Thoracic aorta (tissue), 2 donors: Measurements from ENCODE around the gene GRIK4. TPM values are rescaled to one million over a fixed set of nuclear protein-coding genes. Genes with fewer than 3 reads are reported as not detected.

ENCODE experiments used
- ATAC-seq: fragments of 150-250 bp; one replicate; pipeline ENCODE4 v1.8.0; 2017; ENCODE audit warnings: low read depth; ENCODE audit not compliant: insufficient number of reproducible peaks, low FRiP score
- DNase-seq: peaks from one replicate; pipeline ENCODE4 v3.0.0-alpha.2; 2020; ENCODE audit warnings: low spot score
- H3K27ac ChIP-seq, 2 donors: fragments of 200-600 bp; sonication (generic); 1 replicate in 1 of 2; 2 replicates in 1 of 2; pipeline ENCODE4 v1.5.1; 2016; ENCODE audit warnings: mild to moderate bottlenecking in 2 of 2, moderate library complexity in 2 of 2
- H3K27me3 ChIP-seq: fragments of 200-600 bp; sonication (generic); replicated peaks from 2 replicates; pipeline ENCODE4 v1.6.0; 2016; ENCODE audit warnings: mild to moderate bottlenecking; ENCODE audit not compliant: insufficient read depth
- H3K36me3 ChIP-seq: fragments of 200-600 bp; sonication (generic); one replicate; pipeline ENCODE4 v1.5.1; 2016
- H3K4me1 ChIP-seq, 2 donors: fragments of 200-600 bp; sonication (generic); 1 replicate in 1 of 2; 2 replicates in 1 of 2; pipeline versions ENCODE4 v1.5.1 to v1.6.0; 2016; ENCODE audit warnings: low read depth in 2 of 2, mild to moderate bottlenecking in 1 of 2; ENCODE audit not compliant: control insufficient read depth in 1 of 2
- H3K4me3 ChIP-seq: fragments of 200-600 bp; sonication (generic); 2 replicates; pipeline ENCODE4 v1.5.1; 2016; ENCODE audit warnings: mild to moderate bottlenecking
- H3K9me3 ChIP-seq: fragments of 200-600 bp; sonication (generic); 2 replicates; pipeline ENCODE4 v1.5.1; 2016
- CTCF ChIP-seq: fragments of 200-600 bp; sonication (generic); IDR thresholded peaks from one replicate; pipeline ENCODE4 v1.5.1; 2019; ENCODE audit warnings: antibody characterized with exemption
- total RNA-seq, 2 donors: library from RNA; depleted of rRNA; stranded (reverse); fragments of >200 nt; gene quantifications; one replicate each; pipeline versions ENCODE4 v1.1.0 to v1.2.3, GENCODE V29; 2016

Gene GRIK4
- total RNA-seq, 2 donors from 2014 or later: not detected

GRCh38 chr11:120771551-120772060, 260.1 kb downstream of the GRIK4 start:
- TF ChIP-seq CTCF: no peak
- no peak overlapping the region for H3K4me3 ChIP-seq
- H3K27ac ChIP-seq: no peak overlapping the region
- ATAC-seq (no peak), DNase-seq (no peak)
- H3K36me3 ChIP-seq: no peaks in the 10 kb centered on the region
- H3K4me1 ChIP-seq: no peaks in the 10 kb centered on the region
- H3K9me3 ChIP-seq: peaks cover 5% of the 10 kb centered on the region
- H3K27me3 ChIP-seq: no peaks in the 10 kb centered on the region

GRCh38 chr11:120773501-120774031, 262.0 kb downstream of the GRIK4 start:
- Histone ChIP-seq H3K9me3 (no peaks in the 10 kb centered on the region), H3K36me3 (no peaks in the 10 kb centered on the region), H3K4me3 (no peak overlapping the region), H3K27ac (no peak overlapping the region), H3K4me1 (no peaks in the 10 kb centered on the region), H3K27me3 (no peaks in the 10 kb centered on the region)
- DNase-seq: no peak
- no peak for TF ChIP-seq CTCF
- ATAC-seq: no peak

DNA sequence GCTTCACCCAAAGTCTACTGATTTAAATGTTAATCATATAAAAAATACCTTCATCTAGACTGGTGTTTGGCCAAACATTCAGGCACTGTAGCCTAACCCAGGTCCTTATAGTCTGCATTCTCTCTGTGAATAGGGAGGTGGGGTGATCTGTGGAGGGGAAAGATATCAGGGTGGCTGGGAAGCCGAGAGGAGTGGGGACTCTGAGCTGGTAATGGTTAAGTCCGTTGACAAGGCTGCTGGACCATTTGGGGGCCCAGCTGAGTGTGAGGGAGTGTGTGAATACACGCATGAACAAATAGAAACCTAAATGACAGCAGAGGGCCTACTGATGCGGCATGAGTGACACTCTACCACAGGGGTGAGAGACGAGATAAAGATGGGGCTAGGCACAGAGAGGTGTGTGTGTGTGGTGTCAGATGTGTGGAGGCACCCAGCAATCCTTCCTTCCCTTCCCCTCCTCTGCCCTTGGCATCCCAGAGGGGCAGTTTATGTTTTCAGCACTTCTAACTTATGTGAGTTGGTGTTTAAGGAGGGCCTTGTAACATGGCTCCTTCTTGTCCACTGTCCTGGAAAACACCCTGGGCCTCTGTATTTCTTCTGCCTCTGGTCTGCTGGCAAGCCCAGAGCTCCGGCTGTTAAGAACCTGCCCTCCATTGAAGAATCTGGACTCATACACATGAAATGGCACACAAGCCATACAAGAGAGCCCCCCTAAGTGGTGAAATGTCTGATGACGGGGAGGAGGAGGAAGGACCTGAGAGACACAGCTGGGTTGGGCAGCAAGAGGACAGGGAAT, 263.2 kb downstream of the GRIK4 start:
- Histone ChIP-seq H3K4me3 (no peak overlapping the region), H3K27me3 (no peaks in the 10 kb centered on the region), H3K4me1 (no peaks in the 10 kb centered on the region), H3K9me3 (no peaks in the 10 kb centered on the region), H3K27ac (no peak overlapping the region), H3K36me3 (no peaks in the 10 kb centered on the region)
- no peak for DNase-seq
- ATAC-seq: no peak
- TF ChIP-seq CTCF: no peak

- H3K4me1 ChIP-seq: no peaks in the 10 kb centered on the region
- no peak for TF ChIP-seq CTCF
- H3K27me3 ChIP-seq: no peaks in the 10 kb centered on the region
- no peak overlapping the region for H3K27ac ChIP-seq
- H3K9me3 ChIP-seq: no peaks in the 10 kb centered on the region
- H3K4me3 ChIP-seq: no peak overlapping the region
- DNase-seq (no peak), ATAC-seq (no peak)
- no peaks in the 10 kb centered on the region for H3K36me3 ChIP-seq
Observed at GRCh38 chr11:120775986-120776951, 264.7 kb downstream of the GRIK4 start.
